Natural killer cell (primary cell): ENCODE data around the gene WHRN. TPM values are rescaled to one million over a fixed set of nuclear protein-coding genes. Genes with fewer than 3 reads are reported as not detected.

Experiments used
- ATAC-seq, 3 donors: fragments of 150-1000 bp in 2 of 3; fragments of 200-7000 bp in 1 of 3; cut with Tn5 transposase; 1 replicate in 1 of 3; 2 replicates in 2 of 3; pipeline ENCODE4 v1.10.0; 2021; ENCODE audit warnings: mild to moderate bottlenecking in 2 of 3, moderate library complexity in 2 of 3
- DNase-seq, 2 donors: peaks; one replicate each; pipeline versions ENCODE4 v3.0.0 to v3.0.0-alpha.2; 2013 to 2021; ENCODE audit warnings: mixed read lengths in 1 of 2
- H3K27ac ChIP-seq: one replicate; pipeline ENCODE4 v1.5.1; 2013; ENCODE audit warnings: mild to moderate bottlenecking, low read length
- H3K27me3 ChIP-seq: one replicate; pipeline ENCODE4 v1.6.1; 2013; ENCODE audit warnings: low read length; ENCODE audit not compliant: control insufficient read depth, insufficient read depth
- H3K36me3 ChIP-seq: one replicate; pipeline ENCODE4 v1.6.1; 2013; ENCODE audit warnings: low read length; ENCODE audit not compliant: control insufficient read depth, insufficient read depth
- H3K4me1 ChIP-seq: one replicate; pipeline ENCODE4 v1.6.1; 2013; ENCODE audit warnings: low read length; ENCODE audit not compliant: control insufficient read depth, insufficient read depth
- H3K4me3 ChIP-seq: one replicate; pipeline ENCODE4 v1.5.1; 2013; ENCODE audit warnings: low read length
- H3K9me3 ChIP-seq: one replicate; pipeline ENCODE4 v1.6.1; 2013; ENCODE audit warnings: low read length; ENCODE audit not compliant: control insufficient read depth, insufficient read depth
- H3K27ac Mint-ChIP-seq, 2 donors: one replicate each; pipeline ENCODE4 v1.8.0; 2022; ENCODE audit warnings: mild to moderate bottlenecking in 2 of 2, mixed read lengths in 2 of 2, moderate library complexity in 1 of 2
- H3K27me3 Mint-ChIP-seq, 2 donors: one replicate each; pipeline ENCODE4 v1.8.0; 2022; ENCODE audit warnings: low read depth in 2 of 2, mixed read lengths in 2 of 2
- H3K36me3 Mint-ChIP-seq: one replicate; pipeline ENCODE4 v1.8.0; 2022; ENCODE audit warnings: mixed read lengths
- H3K4me1 Mint-ChIP-seq, 2 donors: one replicate each; pipeline ENCODE4 v1.8.0; 2022; ENCODE audit warnings: mixed read lengths in 2 of 2
- H3K4me3 Mint-ChIP-seq: one replicate; pipeline ENCODE4 v1.8.0; 2022; ENCODE audit warnings: mild to moderate bottlenecking, moderate library complexity, mixed read lengths
- H3K9me3 Mint-ChIP-seq, 2 donors: one replicate each; pipeline ENCODE4 v1.8.0; 2022; ENCODE audit warnings: mixed read lengths in 2 of 2
- CTCF ChIP-seq: fragments of 200-600 bp; IDR thresholded peaks from one replicate; pipeline ENCODE4 v1.8.0; 2022; ENCODE audit warnings: antibody characterized with exemption
- WGBS: methylation state at CpG from one replicate; pipeline ENCODE4 v1.1.7; 2013; ENCODE audit warnings: missing lambda C conversion rate; ENCODE audit not compliant: insufficient coverage; 5-methylcytosine and 5-hydroxymethylcytosine counted together
- intact Hi-C: fragments of 100-400 bp; cut with micrococcal nuclease; formaldehyde crosslinking; loops from one replicate; pipeline ENCODE4 v1.14.2; 2022
- total RNA-seq, 4 donors: library from RNA; stranded (reverse); fragments of 120-200 nt in 1 of 4; gene quantifications; one replicate each; pipeline versions ENCODE4 v1.2.3 to v1.2.4, GENCODE V29; 2013 to 2022

WHRN gene
- total RNA-seq, 3 donors from 2014 or later (not counting 1 experiment from before 2014, with no cell fraction given): 29.8 to 90.6 (median 36.8) TPM

GRCh38 chr9:114452219-114453165 lies 52.8 kb downstream of the WHRN start:
- Mint-ChIP-seq H3K36me3 (no peaks in the 10 kb centered on the region), H3K4me3 (no peak overlapping the region), H3K27ac (peak overlapping the region in 1 of 2 donors; percentile 80), H3K9me3 (no peaks in the 10 kb centered on the region), H3K4me1 (peaks cover 20 to 34% of the 10 kb centered on the region in 2 donors), H3K27me3 (peaks cover 0 to 3% of the 10 kb centered on the region in 2 donors)
- peaks cover 32% of the 10 kb centered on the region for H3K4me1 ChIP-seq
- ATAC-seq: peak in 1 of 3 donors; percentile 11
- no peak for TF ChIP-seq CTCF
- H3K36me3 ChIP-seq: no peaks in the 10 kb centered on the region
- H3K27ac ChIP-seq: peak overlapping the region; percentile 15
- H3K27me3 ChIP-seq: no peaks in the 10 kb centered on the region
- 47% methylated on average over 12 of the region's 12 CpGs for WGBS
- H3K9me3 ChIP-seq: no peaks in the 10 kb centered on the region
- intact Hi-C loops: no loop called here
- peak in 1 of 2 donors; percentile 52 for DNase-seq
- H3K4me3 ChIP-seq: no peak overlapping the region

GRCh38 chr9:114451707-114452031 lies 53.6 kb downstream of the WHRN start:
- Mint-ChIP-seq H3K4me1 (peaks cover 20 to 34% of the 10 kb centered on the region in 2 donors), H3K27me3 (peaks cover 0 to 4% of the 10 kb centered on the region in 2 donors), H3K27ac (peak overlapping the region; percentile 21 to 80), H3K4me3 (no peak overlapping the region), H3K9me3 (no peaks in the 10 kb centered on the region), H3K36me3 (no peaks in the 10 kb centered on the region)
- peak overlapping the region; percentile 64 for H3K27ac ChIP-seq
- 86% methylated on average over 1 of the region's 1 CpG for WGBS
- no peaks in the 10 kb centered on the region for H3K9me3 ChIP-seq
- TF ChIP-seq CTCF: no peak
- intact Hi-C loops: no loop called here
- H3K4me1 ChIP-seq: peaks cover 32% of the 10 kb centered on the region
- no peaks in the 10 kb centered on the region for H3K27me3 ChIP-seq
- no peak for DNase-seq
- H3K36me3 ChIP-seq: no peaks in the 10 kb centered on the region
- no peak for ATAC-seq
- no peak overlapping the region for H3K4me3 ChIP-seq

GRCh38 chr9:114450833-114451706 lies 54.2 kb downstream of the WHRN start:
- H3K9me3 Mint-ChIP-seq: no peaks in the 10 kb centered on the region
- 78% methylated on average over 12 of the region's 12 CpGs for WGBS
- intact Hi-C loops: no loop called here
- peaks cover 20 to 34% of the 10 kb centered on the region in 2 donors for H3K4me1 Mint-ChIP-seq
- H3K4me1 ChIP-seq: peaks cover 32% of the 10 kb centered on the region
- no peak overlapping the region for H3K4me3 Mint-ChIP-seq
- H3K27ac Mint-ChIP-seq: peak overlapping the region; percentile 21 to 80
- peak in 1 of 2 donors; percentile 68 for DNase-seq
- H3K4me3 ChIP-seq: no peak overlapping the region
- TF ChIP-seq CTCF: no peak
- no peaks in the 10 kb centered on the region for H3K9me3 ChIP-seq
- no peaks in the 10 kb centered on the region for H3K36me3 ChIP-seq
- H3K27me3 ChIP-seq: no peaks in the 10 kb centered on the region
- peak; percentile 80 to 96 (median 93) for ATAC-seq
- H3K36me3 Mint-ChIP-seq: no peaks in the 10 kb centered on the region
- H3K27ac ChIP-seq: peak overlapping the region; percentile 64
- peaks cover 0 to 4% of the 10 kb centered on the region in 2 donors for H3K27me3 Mint-ChIP-seq
